ENCODE data around the gene CETN3.

GRCh38 chr5:90398726-90399125 lies 10.8 kb downstream of the CETN3 start:
- TF ChIP-seq POLR2A (IDR thresholded peaks at IDR 0.05; ENCODE audit: borderline replicate concordance, extremely low read depth, insufficient read depth, insufficient read length) (no peak), CTCF (IDR thresholded peaks at IDR 0.05 in 2 of 3, conservative IDR thresholded peaks at IDR 0.05 in 1 of 3; ENCODE audit: borderline replicate concordance in 1 of 3, insufficient read depth in 1 of 3, low read depth in 2 of 3, low read length in 2 of 3) (no peak), SP1 (IDR thresholded peaks at IDR 0.05; ENCODE audit: low read depth) (no peak), POLR2AphosphoS5 (IDR thresholded peaks at IDR 0.05; ENCODE audit: low read depth, low read length) (no peak), EZH2 (IDR thresholded peaks at IDR 0.05) (no peak), YY1 (IDR thresholded peaks at IDR 0.05; ENCODE audit: extremely low read depth, insufficient replicate concordance, low read depth, low read length) (no peak)
